Limb (tissue), 2 donors: ENCODE data around the gene SIX5.
"Not testable (repeated sequence)": the region's sequence is repeated elsewhere in the genome, so short reads cannot be mapped to it uniquely, and the experiment has no call there.

ENCODE experiments used
- DNase-seq, 2 donors: peaks; one replicate each; pipeline ENCODE4 v3.0.0-alpha.2; 2016; ENCODE audit errors: extremely low spot score in 2 of 2

The SIX5 gene

GRCh38 chr19:45761714-45762113 is 7.3 kb downstream of the SIX5 start:
- DNase-seq: no peak

DNA sequence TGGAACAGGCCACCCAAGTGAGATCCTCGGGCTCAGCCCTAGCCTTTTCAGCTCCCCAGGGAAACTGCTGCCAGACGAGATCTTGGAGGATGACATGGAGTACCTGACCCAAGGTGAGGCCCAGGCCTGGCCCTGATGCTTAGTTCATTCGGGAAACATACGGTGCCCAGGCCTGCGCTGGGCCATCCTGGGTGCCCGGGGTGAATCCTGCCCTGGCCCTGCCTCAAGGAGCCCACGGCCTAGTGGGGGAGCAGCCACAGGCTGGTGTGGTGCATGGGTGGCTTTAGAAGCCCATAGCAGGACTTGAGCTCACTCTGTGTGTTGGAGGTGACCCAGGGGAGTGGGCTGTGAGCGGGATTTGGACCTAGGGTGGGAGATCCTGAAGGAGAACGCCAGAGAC is 10.1 kb downstream of the SIX5 start:
- no peak for DNase-seq

- DNase-seq: no peak
Measured at GRCh38 chr19:45757695-45758094, 11.4 kb downstream of the SIX5 start.

DNA sequence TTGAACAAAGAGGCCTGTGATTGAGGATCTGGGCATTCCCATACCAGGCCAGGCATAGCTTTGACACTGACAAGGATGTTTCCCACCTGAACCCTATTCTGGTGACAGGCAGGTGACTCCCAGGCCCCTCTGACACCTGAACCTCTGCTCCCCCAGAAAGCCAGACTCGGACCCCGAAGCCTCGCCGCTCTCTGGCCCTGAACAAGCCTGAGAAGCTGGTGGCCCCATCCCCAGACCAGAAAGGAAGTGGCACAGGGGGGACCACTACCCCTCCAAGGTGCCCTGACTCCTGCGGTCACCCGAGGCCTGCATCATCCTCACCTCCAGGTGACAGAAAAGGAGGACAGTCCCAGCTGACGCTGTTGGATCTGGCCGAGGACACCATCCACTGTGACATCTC is 14.7 kb downstream of the SIX5 start:
- DNase-seq: no peak

- DNase-seq: no peak
Measured at GRCh38 chr19:45753548-45753947, 15.5 kb downstream of the SIX5 start.

DNA sequence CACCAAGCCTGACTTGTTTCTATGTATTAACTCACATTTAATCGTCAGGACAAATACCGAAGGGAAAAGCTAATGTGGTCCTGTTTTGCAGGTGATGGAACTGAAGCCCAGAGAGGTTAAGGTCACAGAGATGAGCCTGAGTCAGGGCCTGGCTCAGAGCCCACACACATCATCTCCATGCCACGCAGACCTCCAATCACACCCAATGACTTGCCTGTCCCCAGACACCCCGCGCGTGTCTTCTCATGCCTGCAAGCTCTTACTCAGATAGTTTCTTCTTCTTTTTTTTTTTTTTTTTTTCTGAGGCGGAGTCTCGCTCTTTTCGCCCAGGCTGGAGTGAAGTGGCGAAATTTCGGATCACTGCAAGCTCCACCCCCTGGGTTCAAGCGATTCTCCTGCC is 16.4 kb downstream of the SIX5 start:
- no peak for DNase-seq

DNA sequence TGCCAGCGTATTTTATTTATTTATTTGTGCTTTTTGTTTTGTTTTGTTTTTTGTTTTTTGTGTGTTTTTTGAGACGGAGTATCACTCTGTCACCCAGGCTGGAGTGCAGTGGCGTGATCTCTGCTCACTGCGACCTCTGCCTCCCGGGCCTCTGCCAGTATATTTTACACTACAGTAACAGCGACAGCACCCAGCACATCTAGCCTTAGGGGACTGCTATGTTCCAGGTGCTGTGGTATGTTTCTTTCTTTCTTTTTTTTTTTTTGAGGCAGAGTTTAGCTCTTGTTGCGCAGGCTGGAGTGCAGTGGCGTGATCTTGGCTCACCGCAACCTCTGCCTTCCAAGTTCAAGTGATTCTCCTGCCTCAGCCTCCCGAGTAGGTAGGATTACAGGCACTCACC is 17.6 kb downstream of the SIX5 start:
- not testable (repeated sequence) for DNase-seq

DNA sequence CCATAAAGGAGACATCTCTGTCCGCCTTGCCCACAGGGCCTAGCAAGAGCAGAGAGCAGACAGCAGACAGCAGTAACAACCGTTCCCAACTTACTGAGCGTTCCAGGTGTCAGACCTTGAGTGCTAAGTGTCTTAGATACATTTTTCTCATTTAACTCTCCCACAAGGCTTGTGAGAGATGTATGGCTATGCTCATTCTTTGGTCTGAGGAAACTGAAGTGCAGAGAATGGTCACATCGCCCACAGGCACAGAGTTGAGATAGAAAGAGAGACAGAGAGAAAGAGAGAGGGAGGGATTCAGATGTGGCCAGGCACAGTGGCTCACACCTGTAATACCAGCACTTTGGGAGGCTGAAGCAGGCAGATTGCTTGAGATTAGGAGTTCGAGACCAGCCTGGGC is 21.5 kb downstream of the SIX5 start:
- no peak for DNase-seq

DNA sequence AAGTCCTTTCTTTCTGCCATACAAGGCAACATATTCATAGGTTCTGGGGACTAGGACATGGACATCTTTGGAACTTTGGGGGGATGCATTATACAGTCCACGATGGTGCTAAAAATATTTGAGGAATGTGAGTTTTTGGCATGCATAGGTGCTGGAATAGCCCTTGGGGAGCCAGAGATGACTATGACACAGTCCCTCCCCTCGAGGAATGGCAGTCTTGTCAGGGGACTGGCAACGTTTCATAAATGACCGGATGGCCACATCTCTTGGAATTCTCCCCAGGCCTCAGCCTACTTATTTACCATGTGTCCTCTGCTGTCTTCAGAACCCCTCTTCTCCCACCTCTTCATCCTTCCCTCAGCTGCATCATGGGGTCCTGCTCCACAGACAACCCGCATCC is 22.2 kb downstream of the SIX5 start:
- no peak for DNase-seq

- DNase-seq: no peak
Measured at GRCh38 chr19:45745606-45746005, 23.4 kb downstream of the SIX5 start.

GRCh38 chr19:45742969-45743368 is 26.1 kb downstream of the SIX5 start:
- DNase-seq: no peak

GRCh38 chr19:45739498-45740439 is 29.3 kb downstream of the SIX5 start:
- DNase-seq: no peak

DNA sequence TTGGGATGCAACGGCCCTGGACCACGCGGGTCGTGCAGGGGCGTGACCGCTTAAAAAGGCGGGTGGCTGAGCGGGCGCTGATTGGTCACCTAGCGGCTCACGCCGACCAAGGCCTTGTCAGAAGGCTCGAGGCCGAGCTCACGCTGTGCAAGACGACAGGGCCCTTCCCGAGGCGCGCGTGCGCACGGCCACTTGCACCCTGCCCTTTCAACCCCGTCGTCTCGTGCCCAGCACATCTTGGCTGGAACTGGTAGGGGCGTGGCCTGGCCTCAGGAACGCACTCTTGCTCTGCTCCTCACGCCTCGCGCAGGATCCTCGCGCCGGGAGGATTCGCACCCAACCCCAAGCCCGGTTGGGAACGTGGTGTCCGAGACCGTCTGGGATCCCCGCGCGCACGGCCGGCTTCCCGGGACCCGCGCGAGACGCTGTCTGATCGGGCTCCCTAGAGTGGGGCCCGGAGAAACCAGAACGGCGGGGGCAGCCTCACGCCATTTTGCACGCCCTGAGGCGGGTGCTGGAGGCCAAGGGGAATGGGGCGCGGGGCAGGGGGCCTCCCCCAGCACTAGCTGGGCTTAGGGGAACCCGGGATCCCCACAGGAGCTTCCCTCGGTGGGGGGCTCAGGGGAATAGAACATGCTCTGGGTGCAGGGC is 35.8 kb downstream of the SIX5 start, which contains the start of gene MEIOSIN:
TSS of gene MEIOSIN (plus strand) at position 280 of the 651 bp plus-strand sequence. CDS start 1,938 bp downstream, outside the sequence.
- peak in 1 of 2 donors; percentile 27 for DNase-seq

- DNase-seq: peak; percentile 97
Measured at GRCh38 chr19:45730368-45731288, 38.4 kb downstream of the SIX5 start, which contains the start of gene FBXO46. FBXO46 (minus strand) TSS chr19:45730896; CDS start chr19:45713495, 17,401 bp downstream.

GRCh38 chr19:45729800-45730290 is 39.2 kb downstream of the SIX5 start:
- DNase-seq: no peak

DNA sequence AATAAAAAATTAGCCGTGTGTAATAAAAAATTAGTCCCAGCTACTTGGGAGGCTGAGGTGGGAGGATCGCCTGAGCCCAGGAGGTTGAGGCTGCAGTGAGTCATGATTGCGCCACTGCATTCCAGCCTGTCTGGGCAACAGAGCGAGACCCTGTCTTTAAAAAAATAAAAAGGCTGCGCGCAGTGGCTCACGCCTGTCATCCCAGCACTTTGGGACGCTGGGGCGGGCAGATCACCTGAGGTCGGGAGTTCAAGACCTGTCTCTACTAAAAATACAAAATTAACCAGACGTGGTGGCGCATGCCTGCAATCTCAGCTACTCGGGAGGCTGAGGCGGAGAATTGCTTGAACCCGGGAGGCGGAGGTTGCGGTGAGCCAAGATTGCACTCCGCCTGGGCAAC is 40.4 kb downstream of the SIX5 start:
- DNase-seq: not testable (repeated sequence)

DNA sequence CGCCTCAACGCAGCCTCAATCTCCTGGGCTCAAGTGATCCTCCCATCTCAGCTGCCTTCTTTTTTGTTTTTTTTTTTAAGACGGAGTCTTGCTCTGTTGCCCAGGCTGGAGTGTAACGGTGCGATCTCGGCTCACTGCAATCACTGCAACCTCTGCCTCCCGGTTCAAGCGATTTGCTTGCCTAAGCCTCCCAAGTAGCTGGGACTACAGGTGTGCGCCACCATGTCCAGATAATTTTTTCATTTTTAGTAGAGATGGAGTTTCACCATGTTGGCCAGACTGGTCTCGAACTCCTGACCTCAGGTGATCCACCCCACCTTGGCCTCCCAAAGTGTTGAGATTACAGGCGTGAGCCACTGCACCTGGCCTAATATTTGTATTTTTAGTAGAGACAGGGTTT is 49.0 kb downstream of the SIX5 start:
- DNase-seq: not testable (repeated sequence)

- no peak for DNase-seq
Measured at GRCh38 chr19:45717983-45718650, 50.9 kb downstream of the SIX5 start.

DNA sequence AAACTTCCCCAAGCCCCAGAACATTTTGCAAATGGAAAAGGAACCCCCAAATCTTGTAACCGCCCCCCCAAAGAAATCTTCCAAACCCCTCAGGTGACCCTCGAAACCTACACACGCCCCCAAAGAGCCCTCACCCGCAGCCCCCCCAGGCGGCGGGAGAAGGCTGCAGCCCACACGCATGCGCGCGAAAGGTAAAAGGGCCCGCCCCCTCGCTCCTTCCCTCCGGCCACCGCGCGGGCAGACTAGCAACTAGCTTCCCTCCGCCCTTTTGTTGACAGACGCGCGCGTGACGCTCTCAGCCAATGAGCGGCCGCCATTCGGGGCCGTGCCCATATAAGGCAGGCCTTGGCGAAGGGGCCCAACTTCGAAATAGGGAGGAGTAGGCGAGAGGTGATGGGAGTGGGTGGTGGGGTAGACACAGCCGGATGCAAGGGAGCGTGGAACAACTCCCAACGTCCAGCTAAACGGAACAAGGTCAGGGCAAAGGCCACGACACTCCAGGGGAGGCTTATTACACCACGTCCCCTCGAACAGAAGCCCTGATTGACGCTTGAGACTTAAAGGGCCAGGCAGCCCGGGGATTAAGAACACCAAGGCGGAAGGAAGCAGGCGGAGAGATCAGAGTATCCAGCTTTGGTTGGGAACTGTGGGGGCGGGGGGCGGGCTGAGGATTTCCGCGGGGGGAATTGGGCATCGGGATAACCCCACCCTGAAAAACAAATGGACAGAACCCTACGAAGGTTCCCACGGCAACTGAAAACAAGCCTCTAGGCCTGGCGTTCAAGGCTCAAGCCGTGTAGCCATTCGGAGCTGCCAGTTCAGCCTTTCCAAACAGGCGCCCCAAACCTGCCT is 51.7 kb downstream of the SIX5 start:
- peak; percentile 98 to 100 for DNase-seq
